Liver (tissue), 3 donors: ENCODE results near the gene TRIM67.

Experiments used
- EGR1 ChIP-seq, 2 donors: IDR thresholded peaks; 2 replicates each; pipeline ENCODE4 v1.6.1; 2016 to 2018; ENCODE audit warnings: antibody characterized with exemption in 2 of 2, low read depth in 2 of 2
- GABPA ChIP-seq, 2 donors: IDR thresholded peaks in 1 of 2; conservative IDR thresholded peaks in 1 of 2; 2 replicates each; pipeline ENCODE4 v1.6.1; 2016; ENCODE audit warnings: antibody characterized with exemption in 2 of 2, mild to moderate bottlenecking in 1 of 2, moderate library complexity in 1 of 2
- HNF4G ChIP-seq: IDR thresholded peaks from 2 replicates; pipeline ENCODE4 v1.6.1; 2016; ENCODE audit warnings: antibody characterized with exemption
- JUND ChIP-seq, 2 donors: IDR thresholded peaks; 2 replicates each; pipeline ENCODE4 v1.6.1; 2016; ENCODE audit warnings: antibody characterized with exemption in 2 of 2
- NR2F2 ChIP-seq: IDR thresholded peaks from 2 replicates; pipeline ENCODE4 v1.6.1; 2016; ENCODE audit warnings: antibody characterized with exemption
- RAD21 ChIP-seq, 2 donors: IDR thresholded peaks; 2 replicates each; pipeline ENCODE4 v1.6.1; 2016; ENCODE audit warnings: antibody characterized with exemption in 2 of 2, mild to moderate bottlenecking in 2 of 2
- SP1 ChIP-seq: IDR thresholded peaks from 2 replicates; pipeline ENCODE4 v1.6.1; 2018; ENCODE audit warnings: antibody characterized with exemption, mild to moderate bottlenecking
- TAF1 ChIP-seq: conservative IDR thresholded peaks from 2 replicates; pipeline ENCODE4 v1.6.1; 2016; ENCODE audit warnings: antibody characterized with exemption, mild to moderate bottlenecking
- YY1 ChIP-seq: IDR thresholded peaks from 2 replicates; pipeline ENCODE4 v1.6.1; 2016; ENCODE audit warnings: antibody characterized with exemption, mild to moderate bottlenecking
- TF ChIP-seq, protein P1 (sequence below): IDR thresholded peaks from 2 replicates; pipeline ENCODE4 v1.6.1; 2016; ENCODE audit warnings: antibody characterized with exemption
- TF ChIP-seq, protein P2 (sequence below): fragments of 150-350 bp; IDR thresholded peaks from 2 replicates; pipeline ENCODE4 v1.5.1; 2017; ENCODE audit warnings: improper control_type of control experiment, low read depth, low read length; ENCODE audit not compliant: missing input control
- TF ChIP-seq, protein P3 (sequence below): IDR thresholded peaks from 2 replicates; pipeline ENCODE4 v1.6.1; 2016; ENCODE audit warnings: antibody characterized with exemption
- TF ChIP-seq, protein P4 (sequence below): IDR thresholded peaks from 2 replicates; pipeline ENCODE4 v1.6.1; 2016; ENCODE audit warnings: antibody characterized with exemption, mild to moderate bottlenecking
- TF ChIP-seq, protein P5 (sequence below): IDR thresholded peaks from 2 replicates; pipeline ENCODE4 v1.6.1; 2016; ENCODE audit warnings: antibody characterized with exemption
- donor health status: healthy.
- donor health status: healthy.

DNA sequence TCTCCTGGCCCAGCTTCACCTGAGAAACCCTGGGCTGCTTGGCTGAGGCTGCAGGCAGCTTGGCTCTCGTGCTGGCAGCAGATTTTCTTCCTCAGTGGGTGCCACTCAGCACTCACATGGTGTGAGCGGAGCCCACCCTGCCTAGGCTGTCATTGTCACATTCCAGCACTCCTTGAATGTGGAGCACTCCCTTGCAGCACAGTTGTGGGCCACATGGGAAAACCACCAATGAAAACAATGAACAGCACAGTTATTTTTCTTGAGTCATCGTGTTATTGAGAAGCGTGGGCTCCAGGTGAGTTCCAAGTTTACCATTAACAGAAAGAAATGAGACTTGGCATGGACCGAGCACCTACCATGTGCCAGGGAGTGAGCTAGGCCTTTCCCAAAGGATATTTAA, 27.2 kb upstream of the TRIM67 start:
- no peak for TF ChIP-seq NR2F2
- TF ChIP-seq, protein P1, sequence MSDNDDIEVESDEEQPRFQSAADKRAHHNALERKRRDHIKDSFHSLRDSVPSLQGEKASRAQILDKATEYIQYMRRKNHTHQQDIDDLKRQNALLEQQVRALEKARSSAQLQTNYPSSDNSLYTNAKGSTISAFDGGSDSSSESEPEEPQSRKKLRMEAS, result no peak
- TF ChIP-seq, protein P2, sequence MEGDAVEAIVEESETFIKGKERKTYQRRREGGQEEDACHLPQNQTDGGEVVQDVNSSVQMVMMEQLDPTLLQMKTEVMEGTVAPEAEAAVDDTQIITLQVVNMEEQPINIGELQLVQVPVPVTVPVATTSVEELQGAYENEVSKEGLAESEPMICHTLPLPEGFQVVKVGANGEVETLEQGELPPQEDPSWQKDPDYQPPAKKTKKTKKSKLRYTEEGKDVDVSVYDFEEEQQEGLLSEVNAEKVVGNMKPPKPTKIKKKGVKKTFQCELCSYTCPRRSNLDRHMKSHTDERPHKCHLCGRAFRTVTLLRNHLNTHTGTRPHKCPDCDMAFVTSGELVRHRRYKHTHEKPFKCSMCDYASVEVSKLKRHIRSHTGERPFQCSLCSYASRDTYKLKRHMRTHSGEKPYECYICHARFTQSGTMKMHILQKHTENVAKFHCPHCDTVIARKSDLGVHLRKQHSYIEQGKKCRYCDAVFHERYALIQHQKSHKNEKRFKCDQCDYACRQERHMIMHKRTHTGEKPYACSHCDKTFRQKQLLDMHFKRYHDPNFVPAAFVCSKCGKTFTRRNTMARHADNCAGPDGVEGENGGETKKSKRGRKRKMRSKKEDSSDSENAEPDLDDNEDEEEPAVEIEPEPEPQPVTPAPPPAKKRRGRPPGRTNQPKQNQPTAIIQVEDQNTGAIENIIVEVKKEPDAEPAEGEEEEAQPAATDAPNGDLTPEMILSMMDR, result no peak
- TF ChIP-seq YY1, result no peak
- no peak for TF ChIP-seq GABPA (IDR thresholded peaks at IDR 0.05 in 1 of 2, conservative IDR thresholded peaks at IDR 0.05 in 1 of 2)
- TF ChIP-seq, protein P3, sequence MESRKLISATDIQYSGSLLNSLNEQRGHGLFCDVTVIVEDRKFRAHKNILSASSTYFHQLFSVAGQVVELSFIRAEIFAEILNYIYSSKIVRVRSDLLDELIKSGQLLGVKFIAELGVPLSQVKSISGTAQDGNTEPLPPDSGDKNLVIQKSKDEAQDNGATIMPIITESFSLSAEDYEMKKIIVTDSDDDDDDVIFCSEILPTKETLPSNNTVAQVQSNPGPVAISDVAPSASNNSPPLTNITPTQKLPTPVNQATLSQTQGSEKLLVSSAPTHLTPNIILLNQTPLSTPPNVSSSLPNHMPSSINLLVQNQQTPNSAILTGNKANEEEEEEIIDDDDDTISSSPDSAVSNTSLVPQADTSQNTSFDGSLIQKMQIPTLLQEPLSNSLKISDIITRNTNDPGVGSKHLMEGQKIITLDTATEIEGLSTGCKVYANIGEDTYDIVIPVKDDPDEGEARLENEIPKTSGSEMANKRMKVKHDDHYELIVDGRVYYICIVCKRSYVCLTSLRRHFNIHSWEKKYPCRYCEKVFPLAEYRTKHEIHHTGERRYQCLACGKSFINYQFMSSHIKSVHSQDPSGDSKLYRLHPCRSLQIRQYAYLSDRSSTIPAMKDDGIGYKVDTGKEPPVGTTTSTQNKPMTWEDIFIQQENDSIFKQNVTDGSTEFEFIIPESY, result no peak
- TF ChIP-seq, protein P4, sequence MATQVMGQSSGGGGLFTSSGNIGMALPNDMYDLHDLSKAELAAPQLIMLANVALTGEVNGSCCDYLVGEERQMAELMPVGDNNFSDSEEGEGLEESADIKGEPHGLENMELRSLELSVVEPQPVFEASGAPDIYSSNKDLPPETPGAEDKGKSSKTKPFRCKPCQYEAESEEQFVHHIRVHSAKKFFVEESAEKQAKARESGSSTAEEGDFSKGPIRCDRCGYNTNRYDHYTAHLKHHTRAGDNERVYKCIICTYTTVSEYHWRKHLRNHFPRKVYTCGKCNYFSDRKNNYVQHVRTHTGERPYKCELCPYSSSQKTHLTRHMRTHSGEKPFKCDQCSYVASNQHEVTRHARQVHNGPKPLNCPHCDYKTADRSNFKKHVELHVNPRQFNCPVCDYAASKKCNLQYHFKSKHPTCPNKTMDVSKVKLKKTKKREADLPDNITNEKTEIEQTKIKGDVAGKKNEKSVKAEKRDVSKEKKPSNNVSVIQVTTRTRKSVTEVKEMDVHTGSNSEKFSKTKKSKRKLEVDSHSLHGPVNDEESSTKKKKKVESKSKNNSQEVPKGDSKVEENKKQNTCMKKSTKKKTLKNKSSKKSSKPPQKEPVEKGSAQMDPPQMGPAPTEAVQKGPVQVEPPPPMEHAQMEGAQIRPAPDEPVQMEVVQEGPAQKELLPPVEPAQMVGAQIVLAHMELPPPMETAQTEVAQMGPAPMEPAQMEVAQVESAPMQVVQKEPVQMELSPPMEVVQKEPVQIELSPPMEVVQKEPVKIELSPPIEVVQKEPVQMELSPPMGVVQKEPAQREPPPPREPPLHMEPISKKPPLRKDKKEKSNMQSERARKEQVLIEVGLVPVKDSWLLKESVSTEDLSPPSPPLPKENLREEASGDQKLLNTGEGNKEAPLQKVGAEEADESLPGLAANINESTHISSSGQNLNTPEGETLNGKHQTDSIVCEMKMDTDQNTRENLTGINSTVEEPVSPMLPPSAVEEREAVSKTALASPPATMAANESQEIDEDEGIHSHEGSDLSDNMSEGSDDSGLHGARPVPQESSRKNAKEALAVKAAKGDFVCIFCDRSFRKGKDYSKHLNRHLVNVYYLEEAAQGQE, result no peak
- TF ChIP-seq TAF1, result no peak
- TF ChIP-seq, protein P5, sequence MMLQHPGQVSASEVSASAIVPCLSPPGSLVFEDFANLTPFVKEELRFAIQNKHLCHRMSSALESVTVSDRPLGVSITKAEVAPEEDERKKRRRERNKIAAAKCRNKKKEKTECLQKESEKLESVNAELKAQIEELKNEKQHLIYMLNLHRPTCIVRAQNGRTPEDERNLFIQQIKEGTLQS, result no peak
- TF ChIP-seq SP1, result no peak
- TF ChIP-seq RAD21 (IDR thresholded peaks at IDR 0.05), result no peak
- no peak for TF ChIP-seq EGR1 (IDR thresholded peaks at IDR 0.05; ENCODE audit: low read depth in 2 of 2)
- no peak for TF ChIP-seq JUND (IDR thresholded peaks at IDR 0.05)
- TF ChIP-seq HNF4G, result no peak
